Epithelial cell of prostate (primary cell): ENCODE measurements around the gene IGLL5.

Experiments used
- DNase-seq: peaks from one replicate; pipeline ENCODE4 v3.0.0-alpha.2; 2011; ENCODE audit warnings: low read depth, low spot score
- H3K27ac ChIP-seq: fragments of 450-650 bp; 2 replicates; pipeline ENCODE4 v1.5.1; 2017; ENCODE audit warnings: mild to moderate bottlenecking

Gene IGLL5

DNA sequence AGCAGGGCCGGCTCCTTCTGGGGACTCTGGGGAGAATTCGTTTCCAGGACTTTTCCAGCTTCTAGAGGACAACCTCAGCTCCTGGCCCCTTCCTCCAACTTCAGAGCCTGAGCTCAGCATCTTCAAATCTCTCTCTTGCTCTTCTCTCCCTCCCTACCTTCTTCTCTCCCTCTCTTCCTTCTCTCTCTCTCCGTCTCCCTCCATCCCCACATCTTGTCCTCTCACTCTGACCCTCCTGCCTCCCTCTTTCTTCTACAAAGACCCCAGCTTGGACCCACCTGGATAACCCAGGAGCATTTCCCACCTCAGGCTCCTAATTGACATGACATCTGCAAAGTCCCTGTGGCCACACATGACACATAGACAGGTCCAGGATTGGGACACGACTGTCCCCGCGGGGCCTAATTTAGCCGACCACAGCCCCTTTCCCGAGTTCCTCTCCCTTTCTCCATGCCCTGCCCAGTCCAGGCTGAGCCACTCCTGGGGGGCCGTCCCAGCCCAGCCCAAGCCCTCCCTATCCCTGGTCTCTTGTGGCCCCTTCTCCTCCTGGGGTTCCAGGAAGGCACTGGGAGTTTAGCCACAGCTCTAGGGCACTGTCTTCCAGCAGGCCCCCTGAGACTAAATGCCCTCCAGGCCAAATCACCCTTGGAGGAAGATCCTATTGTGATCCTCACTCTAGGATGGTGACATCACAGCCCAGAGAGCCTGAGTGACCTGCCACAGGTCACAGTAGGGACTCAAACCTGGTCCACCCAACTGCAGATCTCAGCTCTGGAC is 36.9 kb downstream of the IGLL5 start:
- H3K27ac ChIP-seq = no peak overlapping the region
- DNase-seq = no peak

DNA sequence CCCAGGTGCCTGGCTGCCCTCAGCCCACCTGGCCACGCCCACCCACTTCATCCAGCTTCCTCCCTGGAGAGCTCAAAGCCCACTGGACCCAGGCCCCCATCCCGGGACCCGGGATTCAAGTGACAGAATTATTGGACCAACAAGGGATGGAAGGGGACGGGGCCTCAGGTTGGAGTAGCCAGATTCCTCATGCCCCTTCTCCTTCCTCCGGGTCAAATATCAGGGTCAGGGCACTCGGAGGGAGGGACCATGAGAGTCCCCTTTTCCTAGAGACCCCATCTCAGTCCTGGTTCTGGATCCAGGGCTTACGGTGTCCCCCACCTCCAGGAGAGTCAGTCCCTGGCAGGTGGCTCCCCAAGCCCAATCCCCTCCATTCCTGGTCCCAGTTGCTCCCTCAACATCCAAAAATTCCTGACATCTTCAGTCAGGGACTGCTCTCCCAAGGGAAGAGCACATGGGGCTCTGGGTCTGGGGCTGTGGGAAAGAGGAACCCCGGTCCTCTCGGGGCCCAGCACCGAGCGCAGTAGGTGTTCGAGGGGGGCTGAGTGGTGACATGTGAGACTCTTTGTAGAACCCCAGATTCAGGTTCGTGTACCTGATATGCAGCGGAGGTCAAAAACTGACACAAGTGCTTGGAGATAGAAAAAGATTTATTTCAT is 37.7 kb downstream of the IGLL5 start:
- no peak overlapping the region for H3K27ac ChIP-seq
- no peak for DNase-seq

- H3K27ac ChIP-seq = no peak overlapping the region
- no peak for DNase-seq
Measured at GRCh38 chr22:22925805-22926369, 38.3 kb downstream of the IGLL5 start.

DNA sequence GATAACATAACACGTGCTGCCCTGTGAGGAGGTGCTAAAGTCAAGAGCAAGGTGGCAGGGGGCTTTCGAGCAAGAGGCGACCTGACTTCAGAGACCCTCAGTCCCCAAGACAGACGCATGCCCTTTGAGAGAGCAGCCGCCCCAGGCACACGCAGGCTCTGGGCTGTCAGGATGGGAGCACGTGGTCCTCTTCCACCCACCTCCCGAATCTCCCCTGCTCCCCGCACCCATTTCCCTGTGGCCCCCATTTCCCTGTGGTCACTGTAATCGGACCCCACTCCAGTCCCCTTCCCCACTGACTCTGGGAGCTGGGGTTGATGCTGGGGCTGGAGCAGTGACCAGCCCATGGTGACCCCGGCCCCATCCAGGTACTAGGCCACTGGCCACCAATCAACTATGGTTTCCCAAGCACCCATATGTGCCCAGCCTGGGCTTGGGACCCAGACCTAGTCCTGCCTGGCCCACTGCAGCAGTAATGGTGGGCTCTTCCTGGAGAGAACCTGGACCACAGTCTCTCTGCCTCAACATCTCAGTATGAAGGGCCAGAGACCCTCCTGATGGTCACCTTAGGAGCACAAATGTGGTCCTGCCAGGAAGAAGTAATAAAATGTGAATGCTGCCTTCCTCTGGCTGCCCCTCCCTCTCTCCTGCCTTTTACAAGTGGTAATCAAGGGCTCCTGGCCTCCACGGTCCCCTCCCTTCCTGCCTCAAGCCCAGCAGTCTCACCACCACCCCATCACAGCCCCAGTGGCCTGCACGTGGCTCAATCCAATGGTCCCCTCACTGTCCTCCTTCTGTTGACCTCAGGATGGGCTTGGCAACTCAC is 39.0 kb downstream of the IGLL5 start:
- no peak overlapping the region for H3K27ac ChIP-seq
- DNase-seq = no peak

DNA sequence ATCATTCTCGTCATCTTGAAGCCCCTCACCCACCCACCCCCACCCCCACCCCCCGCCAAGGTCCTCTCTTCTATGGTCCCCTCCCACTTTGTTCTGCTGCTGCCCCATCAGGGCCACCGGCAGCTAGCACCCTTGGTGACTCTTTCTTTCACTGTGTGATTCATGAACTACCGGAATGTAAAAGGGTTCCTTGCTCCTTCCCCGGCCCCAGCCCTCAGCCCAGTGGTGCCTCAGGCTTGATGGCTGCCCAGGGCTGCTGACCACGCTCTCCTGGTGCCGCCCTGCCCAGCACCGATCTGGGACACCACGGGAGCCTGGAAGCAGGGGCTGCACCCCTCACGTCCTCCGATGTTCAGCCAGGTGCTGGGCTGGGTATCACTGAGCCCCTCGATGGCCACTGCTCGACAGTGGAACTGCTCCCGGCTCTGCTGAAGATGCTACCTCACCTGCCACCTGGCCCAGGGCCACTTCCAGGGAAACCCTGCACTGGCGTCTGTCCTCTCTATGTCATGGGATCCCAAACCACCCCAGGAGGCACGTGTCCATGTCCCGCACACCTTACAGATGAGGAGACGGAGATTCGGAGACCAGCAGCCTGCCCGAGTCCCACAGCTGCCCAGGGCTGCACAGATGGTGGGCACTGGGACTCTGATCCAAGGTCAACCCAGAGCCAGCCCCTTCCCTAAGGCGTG is 39.7 kb downstream of the IGLL5 start:
- no peak for DNase-seq
- H3K27ac ChIP-seq = no peak overlapping the region

GRCh38 chr22:22927888-22928665 is 40.5 kb downstream of the IGLL5 start:
- H3K27ac ChIP-seq = no peak overlapping the region
- DNase-seq = no peak

GRCh38 chr22:22928666-22929380 is 41.2 kb downstream of the IGLL5 start:
- DNase-seq = no peak
- no peak overlapping the region for H3K27ac ChIP-seq

- no peak overlapping the region for H3K27ac ChIP-seq
- no peak for DNase-seq
Measured at GRCh38 chr22:22929381-22930221, 42.0 kb downstream of the IGLL5 start.

DNA sequence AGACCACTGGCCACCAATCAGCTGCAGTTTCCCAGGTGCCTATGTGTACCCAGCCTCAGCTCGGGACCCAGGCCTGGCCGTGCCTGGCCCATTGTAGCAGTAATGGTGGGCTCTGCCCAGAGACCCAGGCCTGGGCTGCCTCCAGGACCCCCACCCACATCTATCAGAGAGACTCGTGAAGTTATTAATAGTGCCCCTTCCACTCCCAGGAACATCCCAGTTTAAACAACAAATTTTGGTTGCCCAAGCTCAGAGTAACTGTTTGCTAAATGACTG is 42.5 kb downstream of the IGLL5 start:
- DNase-seq = no peak
- H3K27ac ChIP-seq = no peak overlapping the region

DNA sequence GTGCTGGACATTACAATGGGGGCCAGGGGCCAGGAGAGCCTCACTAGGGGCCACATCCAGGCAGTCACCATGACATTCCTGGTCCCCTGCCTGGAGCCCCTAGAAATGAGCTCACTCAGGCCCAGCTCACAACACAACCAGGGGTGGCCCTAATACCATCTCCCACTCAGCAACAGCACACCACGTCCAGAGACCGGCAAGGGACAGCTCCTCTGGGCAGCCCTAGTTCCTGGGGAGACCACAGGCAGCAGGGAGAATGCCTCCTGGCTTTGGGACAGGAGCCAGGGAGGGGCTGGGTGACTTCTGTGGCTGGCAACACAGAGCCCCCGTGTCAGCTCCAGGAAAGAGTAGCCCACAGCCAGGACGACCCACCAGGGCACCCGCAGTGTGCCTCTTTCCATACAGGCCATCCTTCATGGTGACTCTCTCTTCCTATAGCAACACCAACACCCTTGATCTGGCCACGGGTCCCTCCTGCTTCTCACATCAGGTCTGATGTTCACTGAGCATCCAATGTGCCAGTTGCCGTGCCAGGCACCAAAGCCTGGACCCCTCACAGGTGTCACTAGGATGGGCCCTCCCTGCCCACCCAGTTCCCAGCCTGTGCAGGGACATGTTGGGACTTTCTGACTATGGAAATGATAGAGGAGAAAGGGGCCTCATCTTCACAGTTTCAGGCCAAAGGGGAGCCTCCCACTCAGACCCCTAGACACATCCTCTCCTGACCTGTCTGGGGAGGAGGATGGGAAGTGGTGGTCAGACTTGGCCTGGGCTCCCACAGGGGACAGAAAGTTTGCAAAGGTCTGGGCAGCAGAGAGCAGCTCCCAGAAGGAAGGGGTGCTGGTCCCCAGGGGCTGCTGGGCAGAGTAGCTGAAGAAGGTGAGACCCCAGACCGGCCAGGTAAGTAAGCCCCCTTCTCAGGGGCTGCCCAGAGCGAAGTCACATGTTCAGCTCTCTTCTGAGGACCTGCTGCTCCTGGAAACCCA is 43.2 kb downstream of the IGLL5 start:
- H3K27ac ChIP-seq = no peak overlapping the region
- DNase-seq = no peak

GRCh38 chr22:22931557-22932270 is 44.1 kb downstream of the IGLL5 start:
- H3K27ac ChIP-seq = no peak overlapping the region

GRCh38 chr22:22932512-22932941 is 44.9 kb downstream of the IGLL5 start:
- no peak for DNase-seq
- no peak overlapping the region for H3K27ac ChIP-seq

More at GRCh38 chr22:22931557-22932270, 44.1 kb downstream of the IGLL5 start:
- DNase-seq = no peak

GRCh38 chr22:22933100-22933806 is 45.6 kb downstream of the IGLL5 start:
- DNase-seq = no peak
- no peak overlapping the region for H3K27ac ChIP-seq

DNA sequence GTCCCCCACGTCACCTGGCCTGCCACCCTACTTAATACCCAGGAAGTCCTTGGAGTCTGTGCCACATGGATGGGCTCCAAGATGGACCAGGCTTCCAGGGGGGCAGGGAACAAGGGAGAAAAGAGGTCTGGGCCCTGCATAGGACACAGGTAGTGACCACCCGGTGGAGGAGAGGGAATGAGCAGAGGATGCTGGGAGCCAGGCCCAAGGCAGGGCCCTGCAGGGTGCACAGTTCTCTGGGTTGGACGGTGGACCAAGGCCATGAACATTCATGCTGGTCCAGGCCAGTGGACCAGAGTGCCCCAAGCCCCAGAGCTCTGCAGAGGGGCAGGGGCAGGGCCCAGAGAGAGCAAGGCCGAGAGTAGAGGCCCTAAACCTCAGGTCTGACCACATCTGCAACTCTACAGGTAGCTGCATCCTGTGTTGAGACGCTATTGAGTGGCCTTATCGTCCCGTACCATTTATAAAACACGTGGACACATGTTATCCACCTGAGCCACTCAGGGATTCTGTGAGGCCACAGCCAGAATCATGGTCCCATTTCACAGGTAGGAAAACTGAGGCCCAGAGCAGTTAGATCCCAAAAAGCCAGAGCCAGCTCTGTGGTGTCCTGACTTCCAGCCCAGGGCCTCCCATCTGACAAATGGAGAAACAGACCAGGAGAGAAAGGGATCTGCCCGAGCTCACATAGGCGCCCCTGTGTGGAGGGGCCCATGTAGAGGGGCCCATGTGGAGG is 46.4 kb downstream of the IGLL5 start:
- no peak overlapping the region for H3K27ac ChIP-seq
- no peak for DNase-seq

- DNase-seq = no peak
- no peak overlapping the region for H3K27ac ChIP-seq
Measured at GRCh38 chr22:22934543-22935055, 47.0 kb downstream of the IGLL5 start.
